HepG2 (cell line): ENCODE results near the gene INHA. TPM values are rescaled to one million over a fixed set of nuclear protein-coding genes. Genes with fewer than 3 reads are reported as not detected.
A peak's percentile ranks its signal among the peaks of the same experiment; 100 is the strongest.

Experiments
- FOXA3 ChIP-seq: IDR thresholded peaks from 2 replicates; pipeline ENCODE4 v1.6.1; 2016; ENCODE audit warnings: missing genetic modification reagents, missing compliant biosample characterization
- GABPB1 ChIP-seq: IDR thresholded peaks from 2 replicates; pipeline ENCODE4 v1.6.1; 2016; ENCODE audit warnings: mild to moderate bottlenecking, missing genetic modification reagents, moderate library complexity, missing compliant biosample characterization
- HMGXB4 ChIP-seq, 2 experiments: sonication (generic) in 1 of 2; formaldehyde crosslinking in 1 of 2; IDR thresholded peaks; 2 replicates each; pipeline versions ENCODE4 v1.4.0 to v1.6.1; 2018 to 2020; ENCODE audit warnings: missing genetic modification reagents in 2 of 2, borderline replicate concordance in 1 of 2, low read depth in 1 of 2, mild to moderate bottlenecking in 1 of 2, missing biosample characterization in 1 of 2
- IRF1 ChIP-seq: sonication (generic); formaldehyde crosslinking; IDR thresholded peaks from 2 replicates; pipeline ENCODE4 v1.4.0; 2020; ENCODE audit warnings: low read depth, mild to moderate bottlenecking, missing genetic modification reagents
- MAX ChIP-seq: IDR thresholded peaks from 2 replicates; pipeline ENCODE4 v1.6.1; 2012; ENCODE audit warnings: inconsistent platforms
- MIER2 ChIP-seq: IDR thresholded peaks from 2 replicates; pipeline ENCODE4 v1.6.1; 2016; ENCODE audit warnings: missing biosample characterization, missing genetic modification reagents
- MLXIP ChIP-seq: sonication (generic); formaldehyde crosslinking; IDR thresholded peaks from 2 replicates; pipeline ENCODE4 v1.9.0; 2021; ENCODE audit warnings: missing genetic modification reagents, borderline replicate concordance
- NR0B2 ChIP-seq: sonication (generic); formaldehyde crosslinking; IDR thresholded peaks from 2 replicates; pipeline ENCODE4 v1.4.0; 2020; ENCODE audit warnings: mild to moderate bottlenecking, missing genetic modification reagents
- TARDBP ChIP-seq: sonication (generic); formaldehyde crosslinking; IDR thresholded peaks from 2 replicates; pipeline ENCODE4 v1.8.0; 2022; ENCODE audit warnings: mild to moderate bottlenecking, missing genetic modification reagents
- ZBTB20 ChIP-seq: sonication (generic); formaldehyde crosslinking; IDR thresholded peaks from 2 replicates; pipeline ENCODE4 v1.8.1; 2023; ENCODE audit warnings: missing genetic modification reagents, low read depth, mild to moderate bottlenecking, borderline replicate concordance
- ZEB1 ChIP-seq: IDR thresholded peaks from 2 replicates; pipeline ENCODE4 v1.6.1; 2012; ENCODE audit warnings: mild to moderate bottlenecking, low read depth, inconsistent platforms; ENCODE audit not compliant: insufficient replicate concordance
- polyA plus RNA-seq, 8 experiments: library from polyadenylated mRNA; depleted of rRNA in 3 of 8; stranded (reverse) in 7 of 8; unstranded in 1 of 8; fragments of >200 nt; fragmentation: Illumina TruSeq in 4 of 8; extraction: Trizol in 4 of 8; gene quantifications; 2 replicates each; pipeline versions ENCODE4 v1.2.1 to v1.2.3, GENCODE V29; 2011 to 2016; ENCODE audit warnings: low read depth in 4 of 8, missing spikeins in 1 of 8, mixed read lengths in 1 of 8; ENCODE audit not compliant: insufficient read depth in 1 of 8
- total RNA-seq, 5 experiments: library from RNA; depleted of rRNA; stranded (reverse); fragments of >200 nt; fragmentation: Illumina TruSeq; extraction: Trizol; gene quantifications; 2 replicates each; pipeline ENCODE4 v1.2.3, GENCODE V29; 2016; ENCODE audit warnings: low read depth in 1 of 5
- TF ChIP-seq, protein P1 (sequence below): IDR thresholded peaks from 2 replicates; pipeline ENCODE4 v1.6.1; 2016; ENCODE audit warnings: mild to moderate bottlenecking
- TF ChIP-seq, protein P2 (sequence below): fragments of 450-650 bp; IDR thresholded peaks from 2 replicates; pipeline ENCODE4 v1.6.1; 2016
- TF ChIP-seq, protein P3 (sequence below): sonication (generic); formaldehyde crosslinking; IDR thresholded peaks from 2 replicates; pipeline ENCODE4 v1.4.0; 2020; ENCODE audit warnings: missing genetic modification reagents
- TF ChIP-seq, protein P4 (sequence below): sonication (generic); formaldehyde crosslinking; IDR thresholded peaks from 2 replicates; pipeline ENCODE4 v1.5.0; 2020; ENCODE audit warnings: missing genetic modification reagents

Gene INHA
- total and polyA plus RNA-seq, 2 of the 13 experiments (the other 11 are each of a cell fraction or from before 2014, with no cell fraction given), result 4.1 to 15.2 TPM

DNA sequence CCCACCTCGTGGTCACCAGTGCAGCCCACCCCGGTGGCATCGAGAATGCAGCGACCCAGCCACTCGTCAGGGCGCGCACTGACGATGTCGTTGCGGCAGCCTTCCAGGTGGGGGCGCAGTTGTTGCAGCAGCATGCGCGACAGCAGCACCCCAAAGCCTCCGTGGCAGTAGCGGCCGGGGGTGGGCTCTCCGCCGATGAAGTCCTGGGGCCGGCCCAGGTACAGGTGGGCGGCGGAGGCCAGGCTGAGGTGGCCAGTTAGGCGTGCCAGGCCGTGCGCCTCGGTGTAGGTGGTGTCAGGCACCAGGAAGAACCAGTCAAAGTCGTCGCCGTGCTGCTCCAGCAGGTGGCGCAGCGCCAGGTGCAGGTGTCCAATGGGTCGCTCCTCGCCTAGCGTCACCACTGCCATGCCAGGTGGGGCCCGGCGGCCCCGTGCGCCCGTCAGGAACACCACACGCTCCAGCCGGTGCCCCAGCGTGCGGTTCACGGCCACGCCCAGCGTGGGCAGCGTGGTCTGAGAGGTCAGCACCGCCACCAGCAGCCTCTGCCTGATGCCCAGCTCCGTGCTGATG is 30.4 kb upstream of the INHA start (continued):
- TF ChIP-seq IRF1 (0 out of 2 replicates have a peak, but pooled peaks have one; percentile 39), HMGXB4 (CRISPR knock-in tag; IDR thresholded peaks at IDR 0.05; ENCODE audit: borderline replicate concordance in 1 of 2, low read depth in 1 of 2) (peak; percentile 99), MAX (peak; percentile 88), TARDBP (CRISPR knock-in tag) (peak; percentile 83), MIER2 (CRISPR knock-in tag) (peak; percentile 74), ZEB1 (peak; percentile 81), FOXA3 (peak; percentile 60; the same call in 1 of the 2 replicates), ZBTB20 (CRISPR knock-in tag) (peak; percentile 79; the same call in 1 of the 2 replicates), GABPB1 (CRISPR knock-in tag) (peak; percentile 87), MLXIP (CRISPR knock-in tag) (no peak), NR0B2 (CRISPR knock-in tag) (peak; percentile 92)
- TF ChIP-seq, protein P1, sequence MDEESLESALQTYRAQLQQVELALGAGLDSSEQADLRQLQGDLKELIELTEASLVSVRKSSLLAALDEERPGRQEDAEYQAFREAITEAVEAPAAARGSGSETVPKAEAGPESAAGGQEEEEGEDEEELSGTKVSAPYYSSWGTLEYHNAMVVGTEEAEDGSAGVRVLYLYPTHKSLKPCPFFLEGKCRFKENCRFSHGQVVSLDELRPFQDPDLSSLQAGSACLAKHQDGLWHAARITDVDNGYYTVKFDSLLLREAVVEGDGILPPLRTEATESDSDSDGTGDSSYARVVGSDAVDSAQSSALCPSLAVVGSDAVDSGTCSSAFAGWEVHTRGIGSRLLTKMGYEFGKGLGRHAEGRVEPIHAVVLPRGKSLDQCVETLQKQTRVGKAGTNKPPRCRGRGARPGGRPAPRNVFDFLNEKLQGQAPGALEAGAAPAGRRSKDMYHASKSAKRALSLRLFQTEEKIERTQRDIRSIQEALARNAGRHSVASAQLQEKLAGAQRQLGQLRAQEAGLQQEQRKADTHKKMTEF (CRISPR knock-in tag), result peak; percentile 87
- TF ChIP-seq, protein P2, sequence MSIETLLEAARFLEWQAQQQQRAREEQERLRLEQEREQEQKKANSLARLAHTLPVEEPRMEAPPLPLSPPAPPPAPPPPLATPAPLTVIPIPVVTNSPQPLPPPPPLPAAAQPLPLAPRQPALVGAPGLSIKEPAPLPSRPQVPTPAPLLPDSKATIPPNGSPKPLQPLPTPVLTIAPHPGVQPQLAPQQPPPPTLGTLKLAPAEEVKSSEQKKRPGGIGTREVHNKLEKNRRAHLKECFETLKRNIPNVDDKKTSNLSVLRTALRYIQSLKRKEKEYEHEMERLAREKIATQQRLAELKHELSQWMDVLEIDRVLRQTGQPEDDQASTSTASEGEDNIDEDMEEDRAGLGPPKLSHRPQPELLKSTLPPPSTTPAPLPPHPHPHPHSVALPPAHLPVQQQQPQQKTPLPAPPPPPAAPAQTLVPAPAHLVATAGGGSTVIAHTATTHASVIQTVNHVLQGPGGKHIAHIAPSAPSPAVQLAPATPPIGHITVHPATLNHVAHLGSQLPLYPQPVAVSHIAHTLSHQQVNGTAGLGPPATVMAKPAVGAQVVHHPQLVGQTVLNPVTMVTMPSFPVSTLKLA, result peak; percentile 53; the same call in 1 of the 2 replicates
- TF ChIP-seq, protein P3, sequence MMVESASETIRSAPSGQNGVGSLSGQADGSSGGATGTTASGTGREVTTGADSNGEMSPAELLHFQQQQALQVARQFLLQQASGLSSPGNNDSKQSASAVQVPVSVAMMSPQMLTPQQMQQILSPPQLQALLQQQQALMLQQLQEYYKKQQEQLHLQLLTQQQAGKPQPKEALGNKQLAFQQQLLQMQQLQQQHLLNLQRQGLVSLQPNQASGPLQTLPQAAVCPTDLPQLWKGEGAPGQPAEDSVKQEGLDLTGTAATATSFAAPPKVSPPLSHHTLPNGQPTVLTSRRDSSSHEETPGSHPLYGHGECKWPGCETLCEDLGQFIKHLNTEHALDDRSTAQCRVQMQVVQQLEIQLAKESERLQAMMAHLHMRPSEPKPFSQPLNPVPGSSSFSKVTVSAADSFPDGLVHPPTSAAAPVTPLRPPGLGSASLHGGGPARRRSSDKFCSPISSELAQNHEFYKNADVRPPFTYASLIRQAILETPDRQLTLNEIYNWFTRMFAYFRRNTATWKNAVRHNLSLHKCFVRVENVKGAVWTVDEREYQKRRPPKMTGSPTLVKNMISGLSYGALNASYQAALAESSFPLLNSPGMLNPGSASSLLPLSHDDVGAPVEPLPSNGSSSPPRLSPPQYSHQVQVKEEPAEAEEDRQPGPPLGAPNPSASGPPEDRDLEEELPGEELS (CRISPR knock-in tag), result peak; percentile 46; the same call in 1 of the 2 replicates
- TF ChIP-seq, protein P4, sequence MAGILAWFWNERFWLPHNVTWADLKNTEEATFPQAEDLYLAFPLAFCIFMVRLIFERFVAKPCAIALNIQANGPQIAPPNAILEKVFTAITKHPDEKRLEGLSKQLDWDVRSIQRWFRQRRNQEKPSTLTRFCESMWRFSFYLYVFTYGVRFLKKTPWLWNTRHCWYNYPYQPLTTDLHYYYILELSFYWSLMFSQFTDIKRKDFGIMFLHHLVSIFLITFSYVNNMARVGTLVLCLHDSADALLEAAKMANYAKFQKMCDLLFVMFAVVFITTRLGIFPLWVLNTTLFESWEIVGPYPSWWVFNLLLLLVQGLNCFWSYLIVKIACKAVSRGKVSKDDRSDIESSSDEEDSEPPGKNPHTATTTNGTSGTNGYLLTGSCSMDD, result no peak
